GM23248 (cell line): Measurements from ENCODE around the gene WFDC12. TPM values are rescaled to one million over a fixed set of nuclear protein-coding genes. Genes with fewer than 3 reads are reported as not detected.

Experiments
- DNase-seq: peaks from one replicate; pipeline ENCODE4 v3.0.0-alpha.2; 2015
- H2AFZ ChIP-seq: fragments of 200-600 bp; sonication (generic); 2 replicates; pipeline ENCODE4 v1.6.1; 2016; ENCODE audit warnings: antibody characterized with exemption
- H3F3A ChIP-seq: fragments of 200-600 bp; sonication (generic); 2 replicates; pipeline ENCODE4 v1.6.1; 2016; ENCODE audit warnings: mild to moderate bottlenecking, antibody characterized with exemption, mixed run types; ENCODE audit not compliant: insufficient read depth
- H3K27ac ChIP-seq: fragments of 200-600 bp; sonication (generic); 2 replicates; pipeline ENCODE4 v1.5.1; 2016; ENCODE audit warnings: mild to moderate bottlenecking
- H3K27me3 ChIP-seq: fragments of 200-600 bp; sonication (generic); replicated peaks from 2 replicates; pipeline ENCODE4 v1.6.1; 2016; ENCODE audit warnings: mild to moderate bottlenecking; ENCODE audit not compliant: insufficient read depth
- H3K36me3 ChIP-seq: fragments of 200-600 bp; sonication (generic); 2 replicates; pipeline ENCODE4 v1.6.1; 2016; ENCODE audit warnings: low read depth, mild to moderate bottlenecking
- H3K4me1 ChIP-seq: fragments of 200-600 bp; sonication (generic); 2 replicates; pipeline ENCODE4 v1.6.1; 2016; ENCODE audit warnings: mild to moderate bottlenecking; ENCODE audit not compliant: insufficient read depth
- H3K4me2 ChIP-seq: fragments of 200-600 bp; sonication (generic); one replicate; pipeline ENCODE4 v1.6.1; 2016; ENCODE audit warnings: mild to moderate bottlenecking; ENCODE audit not compliant: unreplicated experiment
- H3K4me3 ChIP-seq: fragments of 200-600 bp; sonication (generic); 2 replicates; pipeline ENCODE4 v1.5.1; 2016; ENCODE audit warnings: mild to moderate bottlenecking
- H3K79me2 ChIP-seq: fragments of 200-600 bp; sonication (generic); 2 replicates; pipeline ENCODE4 v1.6.1; 2016; ENCODE audit warnings: mild to moderate bottlenecking; ENCODE audit not compliant: insufficient read depth
- H3K9ac ChIP-seq: fragments of 200-600 bp; sonication (generic); 2 replicates; pipeline ENCODE4 v1.6.1; 2016; ENCODE audit warnings: mild to moderate bottlenecking
- H3K9me2 ChIP-seq: fragments of 200-600 bp; sonication (generic); 2 replicates; pipeline ENCODE4 v1.6.1; 2016; ENCODE audit warnings: mixed run types, mild to moderate bottlenecking, moderate library complexity; ENCODE audit not compliant: insufficient read depth
- H3K9me3 ChIP-seq: fragments of 200-600 bp; sonication (generic); one replicate; pipeline ENCODE4 v1.6.1; 2017; ENCODE audit warnings: low read depth
- H4K20me1 ChIP-seq: fragments of 200-600 bp; sonication (generic); 2 replicates; pipeline ENCODE4 v1.6.0; 2016; ENCODE audit not compliant: insufficient read depth
- EZH2 ChIP-seq: fragments of 200-600 bp; sonication (generic); IDR thresholded peaks from 2 replicates; pipeline ENCODE4 v1.6.1; 2018; ENCODE audit warnings: antibody characterized with exemption, mild to moderate bottlenecking; ENCODE audit not compliant: insufficient read depth, poor library complexity, severe bottlenecking
- EZH2phosphoT487 ChIP-seq: fragments of 200-600 bp; sonication (generic); IDR thresholded peaks from 2 replicates; pipeline ENCODE4 v1.6.1; 2018; ENCODE audit warnings: antibody characterized with exemption, moderate library complexity, mild to moderate bottlenecking, low read depth; ENCODE audit not compliant: insufficient read depth
- WGBS, 2 experiments: methylation state at CpG; one replicate each; pipeline ENCODE4 v1.1.6; 2015 to 2017; ENCODE audit warnings: low lambda C conversion rate in 2 of 2, low coverage in 1 of 2; ENCODE audit errors: missing lambda C conversion rate in 2 of 2; 5-methylcytosine and 5-hydroxymethylcytosine counted together
- in situ Hi-C: fragments of 300-500 bp; cut with MboI; formaldehyde crosslinking; loops from 2 replicates; pipeline ENCODE4 v1.15.0; 2020
- polyA plus RNA-seq: library from polyadenylated mRNA; unstranded; fragments of >200 nt; fragmentation: Nextera tagmentation; extraction: Ambion mirVana; gene quantifications from 2 replicates; pipeline ENCODE4 v1.2.1, GENCODE V29; 2016
- total RNA-seq: library from RNA; depleted of rRNA; stranded (reverse); fragments of >200 nt; shearing (Covaris generic); gene quantifications from 2 replicates; pipeline ENCODE4 v1.2.3, GENCODE V29; 2014

The WFDC12 gene
- total and polyA plus RNA-seq, 2 experiments from 2014 or later, result not detected

GRCh38 chr20:45115386-45115774, 8.9 kb downstream of the WFDC12 start:
- DNase-seq, result no peak
- H3K9me3 ChIP-seq, result no peaks in the 10 kb centered on the region
- no peak overlapping the region for H3K4me2 ChIP-seq
- H3K79me2 ChIP-seq, result no peaks in the 10 kb centered on the region
- H3K27ac ChIP-seq, result no peak overlapping the region
- no peaks in the 10 kb centered on the region for H4K20me1 ChIP-seq
- H3K36me3 ChIP-seq, result no peaks in the 10 kb centered on the region
- H3K27me3 ChIP-seq, result peaks cover 15% of the 10 kb centered on the region
- H3K9me2 ChIP-seq, result no peaks in the 10 kb centered on the region
- H3K9ac ChIP-seq, result no peak overlapping the region
- TF ChIP-seq EZH2phosphoT487 (no peak), EZH2 (no peak)
- no peaks in the 10 kb centered on the region for H3K4me1 ChIP-seq
- no peak overlapping the region for H2AFZ ChIP-seq
- H3F3A ChIP-seq, result no peaks in the 10 kb centered on the region
- in situ Hi-C loops, result no loop called here
- H3K4me3 ChIP-seq, result no peak overlapping the region
- 41 to 49% methylated on average over 3 of the region's 3 CpGs for WGBS, 2 experiments

GRCh38 chr20:45114465-45115385, 9.5 kb downstream of the WFDC12 start, which contains the start of gene WFDC5:
WFDC5 (minus strand) TSS chr20:45115174; CDS start chr20:45115083, 91 bp downstream.
- no peak within 1 kb of the TSS for H2AFZ ChIP-seq
- peaks cover 14% of the 10 kb centered on the region; the same call in 1 of the 2 replicates for H3K27me3 ChIP-seq
- WGBS, 2 experiments, result 40 to 41% methylated on average over 16 of the region's 16 CpGs
- H3F3A ChIP-seq, result no peaks in the 10 kb centered on the region
- no peak within 1 kb of the TSS for H3K4me2 ChIP-seq
- TF ChIP-seq EZH2phosphoT487 (no peak), EZH2 (no peak)
- no peak for DNase-seq
- no peaks in the 10 kb centered on the region for H3K4me1 ChIP-seq
- H3K9me2 ChIP-seq, result no peaks in the 10 kb centered on the region
- in situ Hi-C loops, result no loop called here
- no peaks in the 10 kb centered on the region for H3K9me3 ChIP-seq
- no peak within 1 kb of the TSS for H3K27ac ChIP-seq
- no peaks in the 10 kb centered on the region for H4K20me1 ChIP-seq
- no peaks in the 10 kb centered on the region for H3K79me2 ChIP-seq
- H3K36me3 ChIP-seq, result no peaks in the 10 kb centered on the region
- H3K9ac ChIP-seq, result no peak within 1 kb of the TSS
- no peak within 1 kb of the TSS for H3K4me3 ChIP-seq

- Histone ChIP-seq H3K4me2 (no peak overlapping the region), H3K79me2 (no peaks in the 10 kb centered on the region), H2AFZ (no peak overlapping the region), H3K36me3 (no peaks in the 10 kb centered on the region), H3K27me3 (peaks cover 12% of the 10 kb centered on the region; the same call in 1 of the 2 replicates), H3K4me1 (no peaks in the 10 kb centered on the region), H3K9me2 (no peaks in the 10 kb centered on the region), H3K27ac (no peak overlapping the region), H4K20me1 (no peaks in the 10 kb centered on the region), H3K9me3 (no peaks in the 10 kb centered on the region), H3K9ac (no peak overlapping the region), H3K4me3 (no peak overlapping the region), H3F3A (no peaks in the 10 kb centered on the region)
- in situ Hi-C loops, result no loop called here
- TF ChIP-seq EZH2phosphoT487, result no peak
- TF ChIP-seq EZH2, result no peak
- no peak for DNase-seq
- whole genome bisulfite sequencing, 2 experiments, result 64 to 73% methylated on average over 3 of the region's 3 CpGs
Measured at GRCh38 chr20:45113865-45114264, 10.4 kb downstream of the WFDC12 start.

GRCh38 chr20:45112754-45113153, 11.5 kb downstream of the WFDC12 start:
- Histone ChIP-seq H3K79me2 (no peaks in the 10 kb centered on the region), H3K4me1 (no peaks in the 10 kb centered on the region), H3K27me3 (peaks cover 3% of the 10 kb centered on the region; the same call in 1 of the 2 replicates), H3K36me3 (no peaks in the 10 kb centered on the region), H3K9ac (no peak overlapping the region), H3F3A (no peaks in the 10 kb centered on the region), H3K9me2 (no peaks in the 10 kb centered on the region), H3K27ac (no peak overlapping the region), H3K9me3 (no peaks in the 10 kb centered on the region), H3K4me3 (no peak overlapping the region), H3K4me2 (no peak overlapping the region), H4K20me1 (no peaks in the 10 kb centered on the region), H2AFZ (no peak overlapping the region)
- in situ Hi-C loops, result no loop called here
- no peak for DNase-seq
- TF ChIP-seq EZH2 (no peak), EZH2phosphoT487 (no peak)
